Right lobe of liver (tissue), 4 donors: Measurements from ENCODE around the gene NAA30.

Source experiments
- CTCF ChIP-seq, 4 donors: fragments of 200-600 bp in 3 of 4; fragments of 450-650 bp in 1 of 4; IDR thresholded peaks; one replicate each; pipeline versions ENCODE4 v1.5.1 to v1.8.0; 2016 to 2022; ENCODE audit warnings: antibody characterized with exemption in 4 of 4, mild to moderate bottlenecking in 2 of 4
- POLR2A ChIP-seq: fragments of 450-650 bp; IDR thresholded peaks from one replicate; pipeline ENCODE4 v1.6.1; 2017; ENCODE audit warnings: antibody characterized with exemption, mild to moderate bottlenecking
- donor health status: DM: no; HTN: no; CAD: no.
- donor health status: DM: no; HTN: no; CAD: no.
- donor health status: DM: no; HTN: yes; CAD: no.

DNA sequence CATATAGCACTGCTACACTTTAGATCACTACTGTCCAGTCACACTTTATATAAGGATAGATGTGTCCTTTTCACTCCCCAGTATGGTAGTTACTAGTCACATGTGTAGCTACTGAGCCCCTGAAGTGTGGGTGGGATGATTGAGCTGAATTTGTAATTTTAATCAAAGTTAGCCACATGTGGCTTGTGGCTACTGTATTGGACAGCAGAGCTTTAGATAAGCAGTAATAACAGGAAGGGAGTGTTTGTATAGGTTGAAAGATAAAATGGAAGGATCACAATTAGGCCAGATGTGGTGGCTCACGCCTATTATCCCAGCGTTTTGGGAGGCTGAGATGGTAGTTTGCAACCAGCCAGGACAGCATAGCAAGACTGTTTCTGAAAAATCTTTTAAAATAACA, 23.5 kb downstream of the NAA30 start:
- no peak for TF ChIP-seq CTCF (IDR thresholded peaks at IDR 0.05)
- TF ChIP-seq POLR2A = no peak
